GM21786 (cell line): ENCODE data around the gene KIF17.

Experiments used
- ATAC-seq: cut with Tn5 transposase; IDR thresholded peaks from one replicate; pipeline ENCODE4 v1.9.1; 2021; ENCODE audit not compliant: unreplicated experiment

Gene KIF17

GRCh38 chr1:20712215-20712577, 5.6 kb downstream of the KIF17 start:
- no peak for ATAC-seq

- ATAC-seq, result no peak
Observed at GRCh38 chr1:20711285-20712214, 6.3 kb downstream of the KIF17 start.

DNA sequence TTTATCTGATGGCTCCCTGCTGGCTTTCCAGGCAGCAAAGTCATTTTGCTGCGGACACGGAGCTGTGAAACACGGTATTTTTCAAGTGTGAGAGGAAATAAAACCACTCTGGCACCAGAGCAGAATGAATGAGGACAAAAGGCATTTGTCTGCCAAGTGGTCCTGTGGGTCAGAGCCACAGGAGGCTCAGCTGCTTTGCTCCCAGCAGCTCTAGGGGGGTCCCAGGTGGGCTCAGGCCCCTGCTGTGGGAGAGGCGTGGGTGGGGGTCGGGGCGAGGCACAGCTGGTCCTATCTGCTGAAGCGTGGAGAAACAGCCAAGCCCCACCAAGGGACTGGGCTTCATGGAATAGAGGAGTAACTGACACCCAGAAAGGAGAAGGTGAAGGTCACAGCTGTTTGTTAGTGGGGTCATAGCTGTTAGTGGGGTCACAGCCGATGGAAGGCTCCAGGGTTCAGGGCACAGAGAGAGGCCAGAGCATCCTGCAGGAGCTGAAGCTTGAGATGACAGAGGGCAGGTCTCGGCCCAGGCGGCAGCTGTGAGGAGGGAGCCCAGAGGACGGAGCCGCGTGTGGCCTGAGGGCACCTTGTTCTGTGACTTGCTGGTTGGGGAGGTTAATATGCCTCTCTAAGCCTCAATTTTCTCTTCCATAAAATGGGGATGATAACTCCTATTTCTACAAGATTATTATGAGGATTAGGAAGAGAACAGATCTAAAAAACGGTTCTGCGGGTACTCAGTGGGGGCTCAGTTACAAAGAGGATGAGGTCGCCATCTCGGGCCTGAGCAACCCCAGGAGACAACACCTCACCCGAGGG, 7.1 kb downstream of the KIF17 start:
- ATAC-seq, result no peak

GRCh38 chr1:20709868-20710267, 7.9 kb downstream of the KIF17 start:
- ATAC-seq, result no peak

DNA sequence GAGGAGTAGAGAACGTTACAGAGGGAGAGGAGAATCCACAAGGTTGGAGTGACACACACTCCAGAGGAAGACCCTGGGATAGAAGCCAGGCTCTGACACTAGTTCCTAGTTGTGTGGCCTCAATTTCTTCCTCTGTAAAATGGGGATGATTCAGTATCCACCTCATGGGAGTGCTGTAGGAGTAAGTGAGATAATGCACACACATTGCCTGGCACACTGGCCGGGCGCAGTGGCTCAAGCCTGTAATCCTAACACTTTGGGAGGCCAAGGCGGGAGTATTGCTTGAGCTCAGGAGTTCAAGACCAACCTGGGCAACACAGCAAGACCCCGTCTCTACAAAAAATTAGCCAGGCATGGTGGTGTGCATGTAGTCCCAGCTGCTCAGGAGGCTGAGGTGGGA, 8.9 kb downstream of the KIF17 start:
- ATAC-seq, result no peak

- no peak for ATAC-seq
Observed at GRCh38 chr1:20708057-20708456, 9.8 kb downstream of the KIF17 start.

GRCh38 chr1:20706841-20707240, 11.0 kb downstream of the KIF17 start:
- ATAC-seq, result no peak

- ATAC-seq, result no peak
Observed at GRCh38 chr1:20705203-20705755, 12.5 kb downstream of the KIF17 start.

DNA sequence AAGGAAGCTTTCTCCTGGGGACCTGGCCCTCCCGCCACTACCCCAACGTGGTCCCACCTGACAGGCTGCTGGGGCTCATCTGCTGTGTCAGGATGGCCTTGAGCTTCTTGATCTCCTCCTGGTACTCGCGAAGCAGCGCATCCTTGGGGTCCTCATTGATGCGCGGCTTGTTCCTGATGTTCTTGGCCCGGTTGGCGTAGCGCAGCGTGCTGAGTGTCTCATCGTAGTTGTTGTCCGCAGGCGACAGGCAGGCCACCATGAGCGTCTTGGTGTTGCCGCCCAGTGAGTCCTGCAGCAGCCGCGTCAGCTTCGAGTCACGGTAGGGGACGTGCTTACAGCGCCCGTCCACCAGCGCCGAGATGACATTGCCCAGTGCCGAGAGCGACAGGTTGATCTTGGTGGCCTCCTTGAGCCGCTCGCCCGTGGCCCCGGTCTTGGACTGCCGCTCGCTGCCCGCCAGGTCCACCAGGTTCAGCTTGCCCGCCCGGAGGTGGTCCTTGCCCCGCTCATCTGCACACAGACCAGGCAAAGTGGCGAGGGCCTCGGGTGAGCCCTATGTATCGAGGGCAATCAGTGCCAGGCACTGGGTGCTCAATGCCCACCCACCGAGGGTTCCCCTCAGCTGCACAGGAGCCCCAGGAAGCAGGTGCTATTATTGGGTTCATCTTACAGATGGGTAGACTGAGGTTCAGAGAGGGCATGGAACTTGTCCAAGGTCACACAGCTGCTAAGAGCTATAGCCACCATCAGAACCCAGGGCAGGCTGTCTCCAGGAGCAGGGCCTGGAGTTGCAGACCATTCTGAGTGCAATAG, 13.2 kb downstream of the KIF17 start:
- ATAC-seq, result no peak

- no peak for ATAC-seq
Observed at GRCh38 chr1:20703124-20703756, 14.6 kb downstream of the KIF17 start.

DNA sequence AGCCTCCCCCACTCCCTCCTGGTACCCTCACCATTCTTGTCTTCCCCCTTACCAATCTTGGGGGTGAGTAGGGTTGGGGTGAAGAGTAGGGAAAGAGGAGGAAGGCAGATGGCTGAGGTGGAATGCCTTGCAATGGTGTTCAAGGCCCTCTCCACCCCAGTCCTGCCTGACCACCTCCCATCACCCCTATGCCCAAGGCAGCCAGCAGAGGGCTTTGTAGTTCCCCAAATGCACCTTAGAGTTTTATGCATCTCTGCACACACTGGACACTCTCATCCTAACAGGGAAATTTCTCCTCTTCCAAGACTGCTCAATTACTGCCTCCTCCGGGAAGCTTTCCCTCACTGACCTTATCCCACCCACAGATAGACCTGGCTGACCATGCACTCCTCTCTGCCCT, 15.4 kb downstream of the KIF17 start:
- ATAC-seq, result no peak

DNA sequence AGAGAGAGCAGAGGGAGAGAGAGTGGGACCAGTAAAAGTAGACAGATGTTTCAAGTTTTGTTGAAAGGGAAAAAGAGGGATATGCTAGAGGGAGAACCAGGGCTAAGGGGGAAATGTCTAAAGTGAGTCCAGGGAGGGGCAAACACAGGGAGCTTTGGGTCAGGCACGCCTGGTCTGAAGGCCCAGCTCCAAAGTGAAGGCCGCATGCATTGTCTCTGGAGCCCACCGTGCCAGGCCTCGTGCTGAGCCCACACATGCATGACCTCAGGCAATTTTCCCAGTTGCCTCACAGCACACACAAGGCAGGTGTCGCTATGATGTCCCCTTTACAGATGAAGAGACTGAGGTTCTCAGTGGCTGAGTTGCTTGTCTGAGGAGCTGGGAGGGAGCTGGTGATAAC, 16.0 kb downstream of the KIF17 start:
- ATAC-seq, result no peak

DNA sequence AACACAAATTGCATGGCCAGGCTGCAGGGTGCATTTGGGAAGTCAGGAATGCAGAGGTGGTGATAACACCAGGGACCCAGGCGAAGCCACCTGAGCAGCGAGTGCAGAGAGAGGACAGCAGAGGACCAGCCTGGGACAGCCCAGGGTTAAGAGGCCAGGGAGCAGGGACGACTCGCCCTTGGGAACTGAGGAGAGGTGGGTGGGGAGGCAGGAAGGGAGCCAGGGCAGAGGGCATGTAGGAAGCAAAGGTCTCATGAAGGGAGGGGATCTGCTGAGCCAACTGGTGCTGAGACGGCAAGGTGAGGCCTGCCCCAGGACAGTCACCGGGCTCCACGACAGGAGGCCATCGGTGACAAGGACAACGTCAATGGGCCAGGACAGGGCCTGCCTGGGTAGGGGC, 16.4 kb downstream of the KIF17 start:
- ATAC-seq, result no peak

- ATAC-seq, result no peak
Observed at GRCh38 chr1:20700636-20701215, 17.1 kb downstream of the KIF17 start.

DNA sequence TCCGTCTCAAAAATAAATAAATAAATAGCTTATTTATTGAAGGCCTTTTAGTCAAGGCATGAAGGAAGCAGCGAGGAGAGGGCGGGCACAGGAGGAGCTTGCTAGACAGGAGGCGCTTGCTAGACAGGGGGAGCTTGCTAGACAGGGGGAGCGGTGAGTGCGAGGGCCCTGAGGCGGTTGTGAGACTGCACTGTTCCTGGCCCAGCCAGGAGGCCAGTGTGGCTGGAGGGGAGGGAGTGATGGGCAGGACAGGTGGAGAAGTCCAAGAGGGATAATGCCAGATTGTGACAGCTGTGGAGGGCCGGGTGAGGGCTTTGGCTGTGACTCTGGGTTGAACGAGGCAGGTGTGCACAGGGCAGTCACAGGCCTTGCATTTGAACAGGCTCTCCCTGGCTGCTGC, 18.2 kb downstream of the KIF17 start:
- ATAC-seq, result no peak

DNA sequence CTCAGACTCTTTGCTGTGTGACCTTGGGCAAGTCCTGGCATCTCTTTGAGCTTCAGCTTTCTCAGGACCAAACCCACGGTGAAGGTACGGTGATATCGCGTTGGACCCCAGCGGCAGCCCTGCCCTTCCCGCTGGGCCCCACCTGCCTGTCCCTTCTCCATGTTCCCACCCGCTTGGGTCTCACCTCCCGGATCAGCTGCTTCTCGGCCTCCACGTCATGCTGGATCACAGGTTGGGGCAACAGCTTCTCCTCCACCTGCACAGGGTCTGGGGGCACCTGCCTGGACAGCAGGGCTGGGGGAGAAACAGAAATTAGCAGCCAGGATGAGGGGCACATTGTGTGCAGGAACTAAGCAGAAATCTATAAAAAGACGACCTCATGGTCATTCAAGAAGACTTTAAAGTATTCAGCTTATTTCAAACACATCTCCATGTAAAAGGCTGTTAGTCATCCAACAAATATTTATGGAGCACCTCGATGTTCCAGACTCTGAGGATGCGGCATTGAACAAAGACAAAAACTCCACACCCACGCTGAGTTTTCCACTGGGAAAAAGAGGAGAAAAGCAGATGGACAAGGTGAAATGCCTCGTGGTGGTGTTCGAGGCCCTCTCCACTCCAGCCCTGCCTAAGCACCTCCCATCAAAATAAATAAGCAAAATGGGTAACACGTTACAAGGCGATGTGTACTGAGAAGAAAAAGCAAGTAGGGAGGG, 19.5 kb downstream of the KIF17 start:
- ATAC-seq, result no peak

DNA sequence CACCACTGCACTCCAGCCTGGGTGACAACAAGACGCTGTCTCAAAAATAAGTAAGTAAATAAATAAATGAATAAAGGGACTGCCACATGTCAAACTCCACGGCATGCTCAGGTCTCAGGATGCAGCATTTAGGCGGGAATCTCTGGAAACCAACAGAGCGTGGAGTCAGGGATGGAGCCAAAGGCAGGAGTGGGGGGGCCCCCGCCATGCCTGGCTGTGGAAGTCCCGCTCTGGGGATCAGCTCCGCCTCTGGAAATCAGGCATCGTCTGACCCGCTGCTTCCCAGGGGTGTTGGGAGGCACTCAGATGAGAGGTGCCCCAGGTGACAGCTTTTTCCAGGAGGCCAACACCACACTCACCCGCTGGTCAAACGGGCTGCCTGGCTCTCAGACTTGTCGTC, 20.2 kb downstream of the KIF17 start:
- ATAC-seq, result no peak

- no peak for ATAC-seq
Observed at GRCh38 chr1:20696397-20697333, 21.1 kb downstream of the KIF17 start.
